ENCODE data around the gene MAZ. TPM values are rescaled to one million over a fixed set of nuclear protein-coding genes. Genes with fewer than 3 reads are reported as not detected.

MAZ gene
- total and polyA plus RNA-seq, 2 of the 13 experiments (the other 11 are each of a cell fraction or from before 2014, with no cell fraction given) = 203 to 277 TPM

- ATAC-seq = peak; percentile 87
- H3K27me3 ChIP-seq (ENCODE audit: control insufficient read depth in 1 of 2, insufficient read depth in 2 of 2, low read length in 2 of 2) = peaks cover 2 to 15% of the 10 kb centered on the region in 2 experiments; a peak in 4 of 5 replicates
- H3K4me1 ChIP-seq (ENCODE audit: insufficient read depth, low read length) = peaks cover 46% of the 10 kb centered on the region
- H3K27ac ChIP-seq (ENCODE audit: extremely low read length, insufficient read depth, low read length) = no peak overlapping the region
- WGBS (ENCODE audit: low lambda C conversion rate) = 48% methylated on average over 38 of the region's 38 CpGs
- no peak for FAIRE-seq
- POLR2A ChIA-PET = interaction anchor here (0.6 to 1.5 kb wide), 7 partner anchors 12 to 116 kb away, joined by 3 to 7 read pairs (median 4); partner anchors contain the start of genes ASPHD1 and QPRT
- peak overlapping the region in 1 of 3 experiments; percentile 57; a peak in 1 of 6 replicates for H3K4me3 ChIP-seq (replicated peaks in 1 of 3; ENCODE audit: insufficient read depth in 1 of 3, low read depth in 2 of 3, low read length in 3 of 3)
- H3K36me3 ChIP-seq (replicated peaks in 1 of 2; ENCODE audit: control insufficient read depth in 1 of 2, insufficient read depth in 2 of 2, low read length in 2 of 2) = no peaks in the 10 kb centered on the region
- DNase-seq (ENCODE audit: low spot score) = no peak
- no TSS peak for BruUV-seq (replicated peaks)
- CTCF ChIA-PET (ENCODE audit: low intra/inter-chr PET ratio, low total read pairs) = interaction anchor here (1.1 to 1.9 kb wide), 2 partner anchors 49 to 56 kb away, joined by 4 to 6 read pairs; no protein-coding TSS in a partner anchor
- no peaks in the 10 kb centered on the region for H3K79me2 ChIP-seq (ENCODE audit: insufficient read depth, low read length)
- in situ Hi-C loops (cut with HindIII; ENCODE audit: extremely low pct_ligation_motif_present, low pct_unique_long_range_greater_than_20kb) (no loop called here), intact Hi-C loops (cut with micrococcal nuclease; ENCODE audit: unreplicated experiment) (no loop called here)
- no peaks in the 10 kb centered on the region for H3K9me3 ChIP-seq (ENCODE audit: low read length)
- no peak overlapping the region for H3K9ac ChIP-seq (ENCODE audit: insufficient read depth, low read depth, low read length)
- H3K4me2 ChIP-seq (ENCODE audit: low read depth, low read length) = peak overlapping the region; percentile 49
- peak overlapping the region; percentile 67 for H2AFZ ChIP-seq (ENCODE audit: low read length)
- H4K20me1 ChIP-seq (ENCODE audit: insufficient read depth, low read length) = no peaks in the 10 kb centered on the region
- TF ChIP-seq ZHX2 (IDR thresholded peaks at IDR 0.05; ENCODE audit: low read depth) (no peak), ZHX2 (CRISPR knock-in tag; IDR thresholded peaks at IDR 0.05; ENCODE audit: borderline replicate concordance) (no peak), ZNF513 (CRISPR knock-in tag; conservative IDR thresholded peaks at IDR 0.05) (no peak), TCF12 (IDR thresholded peaks at IDR 0.05) (no peak), TCF12 (CRISPR knock-in tag; IDR thresholded peaks at IDR 0.05) (no peak), ZFP91 (CRISPR knock-in tag; IDR thresholded peaks at IDR 0.05; ENCODE audit: borderline replicate concordance) (peak; percentile 89), ARHGAP35 (CRISPR knock-in tag; IDR thresholded peaks at IDR 0.05; ENCODE audit: borderline replicate concordance) (0 out of 2 replicates have a peak, but pooled peaks have one; percentile 46), KMT2A (CRISPR knock-in tag; IDR thresholded peaks at IDR 0.05) (peak; percentile 46; the same call in 1 of the 2 replicates), HDAC2 (CRISPR knock-in tag; IDR thresholded peaks at IDR 0.05) (peak; percentile 77; the same call in 1 of the 2 replicates), STAG1 (CRISPR knock-in tag; IDR thresholded peaks at IDR 0.05) (peak; percentile 82), KLF11 (CRISPR knock-in tag; IDR thresholded peaks at IDR 0.05) (peak; percentile 32; the same call in 1 of the 2 replicates), HOXD1 (CRISPR knock-in tag; IDR thresholded peaks at IDR 0.05) (no peak), ZNF225 (CRISPR knock-in tag; IDR thresholded peaks at IDR 0.05) (peak; percentile 20; the same call in 1 of the 2 replicates), U2AF2 (IDR thresholded peaks at IDR 0.05; ENCODE audit: low read depth, low read length) (no peak), BATF2 (CRISPR knock-in tag; IDR thresholded peaks at IDR 0.05) (no peak)
Observed at GRCh38 chr16:29784901-29785500, 21.3 kb upstream of the MAZ start.

Data from HepG2 (cell line).